Mesendoderm (in vitro differentiated cells): ENCODE data around the gene SNX7. TPM values are rescaled to one million over a fixed set of nuclear protein-coding genes. Genes with fewer than 3 reads are reported as not detected.

Experiments
- DNase-seq: peaks from one replicate; pipeline ENCODE4 v3.0.0; 2013
- H2AK5ac ChIP-seq: 2 replicates; pipeline ENCODE4 v1.6.1; 2013; ENCODE audit warnings: low read length, inconsistent platforms
- H2BK120ac ChIP-seq: 2 replicates; pipeline ENCODE4 v1.6.1; 2013; ENCODE audit warnings: low read depth, mild to moderate bottlenecking, low read length, moderate library complexity, mixed read lengths
- H2BK15ac ChIP-seq: replicated peaks from 2 replicates; pipeline ENCODE4 v1.6.1; 2013; ENCODE audit warnings: low read depth, mild to moderate bottlenecking, moderate library complexity
- H2BK5ac ChIP-seq: 2 replicates; pipeline ENCODE4 v1.6.1; 2013; ENCODE audit warnings: low read length, inconsistent platforms
- H3K18ac ChIP-seq: 2 replicates; pipeline ENCODE4 v1.6.1; 2013; ENCODE audit warnings: mild to moderate bottlenecking, low read length, mixed read lengths
- H3K23ac ChIP-seq: one replicate; pipeline ENCODE4 v1.6.1; 2013; ENCODE audit warnings: low read length
- H3K27ac ChIP-seq: 2 replicates; pipeline ENCODE4 v1.5.1; 2013; ENCODE audit warnings: low read depth, mild to moderate bottlenecking, inconsistent platforms, low read length, moderate library complexity
- H3K27me3 ChIP-seq: 2 replicates; pipeline ENCODE4 v1.6.1; 2013; ENCODE audit warnings: low read length, control low read depth, mild to moderate bottlenecking, inconsistent platforms; ENCODE audit not compliant: insufficient read depth, poor library complexity
- H3K36me3 ChIP-seq: 2 replicates; pipeline ENCODE4 v1.6.1; 2013; ENCODE audit warnings: low read length, inconsistent platforms; ENCODE audit not compliant: control insufficient read depth, insufficient read depth
- H3K4ac ChIP-seq: one replicate; pipeline ENCODE4 v1.6.1; 2013; ENCODE audit warnings: low read depth, mild to moderate bottlenecking, low read length, moderate library complexity
- H3K4me1 ChIP-seq: 2 replicates; pipeline ENCODE4 v1.6.1; 2013; ENCODE audit warnings: low read depth, low read length, inconsistent platforms; ENCODE audit not compliant: control insufficient read depth
- H3K4me2 ChIP-seq: 2 replicates; pipeline ENCODE4 v1.6.1; 2013; ENCODE audit warnings: low read length
- H3K4me3 ChIP-seq: 2 replicates; pipeline ENCODE4 v1.5.1; 2013; ENCODE audit warnings: mild to moderate bottlenecking, low read length
- H3K56ac ChIP-seq: one replicate; pipeline ENCODE4 v1.6.1; 2013; ENCODE audit warnings: low read length
- H3K79me1 ChIP-seq: 2 replicates; pipeline ENCODE4 v1.6.1; 2013; ENCODE audit warnings: low read length, inconsistent platforms
- H3K79me2 ChIP-seq: 2 replicates; pipeline ENCODE4 v1.6.1; 2013; ENCODE audit warnings: mild to moderate bottlenecking, low read length; ENCODE audit not compliant: control insufficient read depth, insufficient read depth
- H3K9ac ChIP-seq: 2 replicates; pipeline ENCODE4 v1.6.1; 2013; ENCODE audit warnings: low read length, inconsistent platforms
- H4K5ac ChIP-seq: one replicate; pipeline ENCODE4 v1.6.1; 2013; ENCODE audit warnings: low read length
- H4K8ac ChIP-seq: one replicate; pipeline ENCODE4 v1.6.1; 2013; ENCODE audit warnings: low read depth, mild to moderate bottlenecking, control low read depth, low read length, moderate library complexity
- WGBS: extraction: QIAGEN DNeasy Blood & Tissue Kit; methylation state at CpG from one replicate; pipeline ENCODE4 v1.1.7; 2013; ENCODE audit warnings: low lambda C conversion rate, missing lambda C conversion rate; ENCODE audit not compliant: insufficient coverage; ENCODE audit errors: extremely low coverage; 5-methylcytosine and 5-hydroxymethylcytosine counted together
- polyA plus RNA-seq, 2 experiments: library from polyadenylated mRNA; stranded (reverse); fragments of 200-250 nt; gene quantifications; one replicate each; pipeline ENCODE4 v1.2.3, GENCODE V29; 2013

The SNX7 gene
- 21.5 TPM for polyA plus RNA-seq (2013, experiment 1 of 2)
- 22.6 TPM for polyA plus RNA-seq (2013, experiment 2 of 2)

GRCh38 chr1:98661544-98662355 is at the start of gene SNX7:
Gene SNX7 (plus strand): TSS chr1:98661721. CDS start chr1:98661732, 11 bp downstream.
- peak; percentile 86 for DNase-seq
- H3K4me2 ChIP-seq = peak within 1 kb of the TSS; percentile 77
- H3K79me2 ChIP-seq = no peaks in the 10 kb centered on the region
- peak within 1 kb of the TSS; percentile 38 for H3K4ac ChIP-seq
- no peaks in the 10 kb centered on the region for H3K36me3 ChIP-seq
- peak within 1 kb of the TSS; percentile 53 for H3K18ac ChIP-seq
- H3K56ac ChIP-seq = peak within 1 kb of the TSS; percentile 91
- no peak within 1 kb of the TSS for H2BK15ac ChIP-seq
- no peak within 1 kb of the TSS for H2BK5ac ChIP-seq
- no peak within 1 kb of the TSS for H2BK120ac ChIP-seq
- peak within 1 kb of the TSS; percentile 97 for H3K23ac ChIP-seq
- H4K8ac ChIP-seq = no peak within 1 kb of the TSS
- H3K9ac ChIP-seq = peak within 1 kb of the TSS; percentile 84
- WGBS = no CpG with 5 or more reads among the region's 80 CpGs
- H3K27ac ChIP-seq = peak within 1 kb of the TSS; percentile 38
- no peak within 1 kb of the TSS for H2AK5ac ChIP-seq
- H3K4me3 ChIP-seq = peak within 1 kb of the TSS; percentile 80
- H3K79me1 ChIP-seq = no peaks in the 10 kb centered on the region
- peaks cover 2% of the 10 kb centered on the region for H3K4me1 ChIP-seq
- no peak within 1 kb of the TSS for H4K5ac ChIP-seq
- H3K27me3 ChIP-seq = no peaks in the 10 kb centered on the region

- no peak overlapping the region for H3K27ac ChIP-seq
- no peaks in the 10 kb centered on the region for H3K36me3 ChIP-seq
- no peak overlapping the region for H2BK120ac ChIP-seq
- no peak overlapping the region for H3K9ac ChIP-seq
- H3K4ac ChIP-seq = no peak overlapping the region
- no peak overlapping the region for H2BK5ac ChIP-seq
- DNase-seq = no peak
- H3K18ac ChIP-seq = no peak overlapping the region
- H4K8ac ChIP-seq = no peak overlapping the region
- no peak overlapping the region for H3K4me3 ChIP-seq
- no peak overlapping the region for H4K5ac ChIP-seq
- no peaks in the 10 kb centered on the region for H3K27me3 ChIP-seq
- no peak overlapping the region for H2AK5ac ChIP-seq
- no peak overlapping the region for H3K23ac ChIP-seq
- H2BK15ac ChIP-seq = no peak overlapping the region
- no peaks in the 10 kb centered on the region for H3K4me1 ChIP-seq
- H3K56ac ChIP-seq = no peak overlapping the region
- no CpG with 5 or more reads among the region's 2 CpGs for WGBS
- H3K79me2 ChIP-seq = no peaks in the 10 kb centered on the region
- H3K4me2 ChIP-seq = no peak overlapping the region
- no peaks in the 10 kb centered on the region for H3K79me1 ChIP-seq
Observed at GRCh38 chr1:98637316-98637715, 24.2 kb upstream of the SNX7 start.

- no peak overlapping the region for H3K9ac ChIP-seq
Observed at GRCh38 chr1:98638185-98638584, 23.3 kb upstream of the SNX7 start.

GRCh38 chr1:98644510-98644909 is 17.0 kb upstream of the SNX7 start:
- Histone ChIP-seq H3K23ac (no peak overlapping the region), H2BK15ac (no peak overlapping the region), H2BK120ac (no peak overlapping the region), H3K79me2 (no peaks in the 10 kb centered on the region), H3K18ac (no peak overlapping the region), H3K56ac (no peak overlapping the region), H3K27ac (no peak overlapping the region), H3K9ac (no peak overlapping the region), H3K36me3 (no peaks in the 10 kb centered on the region), H3K4me1 (no peaks in the 10 kb centered on the region), H3K4me3 (no peak overlapping the region), H3K27me3 (no peaks in the 10 kb centered on the region), H3K4ac (no peak overlapping the region), H4K5ac (no peak overlapping the region), H3K4me2 (no peak overlapping the region), H3K79me1 (no peaks in the 10 kb centered on the region), H2AK5ac (no peak overlapping the region), H4K8ac (no peak overlapping the region), H2BK5ac (no peak overlapping the region)
- WGBS = no CpG with 5 or more reads among the region's 2 CpGs
- no peak for DNase-seq

More at GRCh38 chr1:98638185-98638584, 23.3 kb upstream of the SNX7 start:
- H3K79me1 ChIP-seq = no peaks in the 10 kb centered on the region
- H3K23ac ChIP-seq = no peak overlapping the region
- no peak overlapping the region for H2AK5ac ChIP-seq
- H3K27me3 ChIP-seq = no peaks in the 10 kb centered on the region
- H3K56ac ChIP-seq = no peak overlapping the region
- H3K4me3 ChIP-seq = no peak overlapping the region
- H2BK120ac ChIP-seq = no peak overlapping the region
- H2BK15ac ChIP-seq = no peak overlapping the region
- H3K4ac ChIP-seq = no peak overlapping the region
- no peaks in the 10 kb centered on the region for H3K4me1 ChIP-seq
- H3K36me3 ChIP-seq = no peaks in the 10 kb centered on the region
- no peak overlapping the region for H3K4me2 ChIP-seq
- H2BK5ac ChIP-seq = no peak overlapping the region
- H4K8ac ChIP-seq = no peak overlapping the region
- DNase-seq = no peak
- no peak overlapping the region for H4K5ac ChIP-seq
- no peak overlapping the region for H3K18ac ChIP-seq
- no peaks in the 10 kb centered on the region for H3K79me2 ChIP-seq
- no peak overlapping the region for H3K27ac ChIP-seq

GRCh38 chr1:98651116-98651632 is 10.3 kb upstream of the SNX7 start:
- WGBS = no CpG with 5 or more reads among the region's 6 CpGs
- H3K4me3 ChIP-seq = no peak overlapping the region
- H3K4ac ChIP-seq = no peak overlapping the region
- no peak overlapping the region for H4K8ac ChIP-seq
- H2BK15ac ChIP-seq = no peak overlapping the region
- no peak overlapping the region for H4K5ac ChIP-seq
- DNase-seq = no peak
- H3K9ac ChIP-seq = no peak overlapping the region
- H2BK120ac ChIP-seq = no peak overlapping the region
- H3K4me1 ChIP-seq = no peaks in the 10 kb centered on the region
- H3K79me2 ChIP-seq = no peaks in the 10 kb centered on the region
- H3K56ac ChIP-seq = no peak overlapping the region
- H3K36me3 ChIP-seq = no peaks in the 10 kb centered on the region
- no peaks in the 10 kb centered on the region for H3K79me1 ChIP-seq
- no peak overlapping the region for H2BK5ac ChIP-seq
- no peak overlapping the region for H3K23ac ChIP-seq
- no peaks in the 10 kb centered on the region for H3K27me3 ChIP-seq
- H3K27ac ChIP-seq = no peak overlapping the region
- no peak overlapping the region for H3K18ac ChIP-seq
- no peak overlapping the region for H2AK5ac ChIP-seq
- no peak overlapping the region for H3K4me2 ChIP-seq
